ENCODE data around the gene ZNF836. TPM values are rescaled to one million over a fixed set of nuclear protein-coding genes. Genes with fewer than 3 reads are reported as not detected.
A peak's percentile ranks its signal among the peaks of the same experiment; 100 is the strongest.

ZNF836 gene
- total RNA-seq, 1 donor from 2014 or later, result 28.0 TPM

DNA sequence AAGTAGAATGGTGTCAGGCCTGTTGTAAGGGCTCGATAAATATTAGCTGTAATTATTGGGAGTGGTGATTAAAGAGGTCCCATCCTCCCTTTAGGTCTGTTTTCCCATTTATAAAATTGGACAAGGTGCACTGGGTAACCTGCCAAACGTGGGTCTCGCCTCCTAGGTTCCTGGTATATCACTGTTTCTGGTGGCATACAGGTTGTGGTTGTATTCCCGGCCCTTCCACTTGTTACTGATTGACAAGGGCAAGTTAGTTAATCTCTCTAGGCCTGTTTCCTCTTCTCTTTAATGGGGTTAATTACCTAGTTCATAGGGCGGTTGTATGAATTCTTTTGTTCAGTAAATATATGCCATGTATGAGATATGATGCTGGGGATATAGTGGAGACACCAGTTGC, 20.0 kb upstream of the ZNF836 start:
- ChIA-PET CTCF (no interaction called here), POLR2A (no interaction called here)
- ATAC-seq (ENCODE audit: low read depth) (no peak), DNase-seq (no peak)
- intact Hi-C loops (cut with micrococcal nuclease), result loop anchor here (5.0 kb wide), 1 partner anchor 41 kb away; no protein-coding TSS in a partner anchor
- Mint-ChIP-seq H3K27ac (peak overlapping the region; percentile 98), H3K9me3 (no peaks in the 10 kb centered on the region), H3K4me1 (peaks cover 60% of the 10 kb centered on the region), H3K27me3 (no peaks in the 10 kb centered on the region), H3K36me3 (ENCODE audit: low read depth) (peaks cover 53% of the 10 kb centered on the region), H3K4me3 (peak overlapping the region; percentile 95)
- TF ChIP-seq, protein P1, sequence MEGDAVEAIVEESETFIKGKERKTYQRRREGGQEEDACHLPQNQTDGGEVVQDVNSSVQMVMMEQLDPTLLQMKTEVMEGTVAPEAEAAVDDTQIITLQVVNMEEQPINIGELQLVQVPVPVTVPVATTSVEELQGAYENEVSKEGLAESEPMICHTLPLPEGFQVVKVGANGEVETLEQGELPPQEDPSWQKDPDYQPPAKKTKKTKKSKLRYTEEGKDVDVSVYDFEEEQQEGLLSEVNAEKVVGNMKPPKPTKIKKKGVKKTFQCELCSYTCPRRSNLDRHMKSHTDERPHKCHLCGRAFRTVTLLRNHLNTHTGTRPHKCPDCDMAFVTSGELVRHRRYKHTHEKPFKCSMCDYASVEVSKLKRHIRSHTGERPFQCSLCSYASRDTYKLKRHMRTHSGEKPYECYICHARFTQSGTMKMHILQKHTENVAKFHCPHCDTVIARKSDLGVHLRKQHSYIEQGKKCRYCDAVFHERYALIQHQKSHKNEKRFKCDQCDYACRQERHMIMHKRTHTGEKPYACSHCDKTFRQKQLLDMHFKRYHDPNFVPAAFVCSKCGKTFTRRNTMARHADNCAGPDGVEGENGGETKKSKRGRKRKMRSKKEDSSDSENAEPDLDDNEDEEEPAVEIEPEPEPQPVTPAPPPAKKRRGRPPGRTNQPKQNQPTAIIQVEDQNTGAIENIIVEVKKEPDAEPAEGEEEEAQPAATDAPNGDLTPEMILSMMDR (IDR thresholded peaks at IDR 0.05), result no peak

- H3K4me1 Mint-ChIP-seq, result peaks cover 60% of the 10 kb centered on the region
- peak; percentile 20 for DNase-seq
- H3K36me3 Mint-ChIP-seq (ENCODE audit: low read depth), result peaks cover 47% of the 10 kb centered on the region
- H3K4me3 Mint-ChIP-seq, result peak overlapping the region; percentile 95
- no peaks in the 10 kb centered on the region for H3K9me3 Mint-ChIP-seq
- ATAC-seq (ENCODE audit: low read depth), result no peak
- CTCF ChIA-PET, result no interaction called here
- H3K27me3 Mint-ChIP-seq, result no peaks in the 10 kb centered on the region
- H3K27ac Mint-ChIP-seq, result peak overlapping the region; percentile 98
- POLR2A ChIA-PET, result no interaction called here
- intact Hi-C loops (cut with micrococcal nuclease), result loop anchor here (5.0 kb wide), 1 partner anchor 42 kb away; no protein-coding TSS in a partner anchor
- TF ChIP-seq, protein P1 (IDR thresholded peaks at IDR 0.05), result no peak
Measured at GRCh38 chr19:52190487-52191293, 19.3 kb upstream of the ZNF836 start.

DNA sequence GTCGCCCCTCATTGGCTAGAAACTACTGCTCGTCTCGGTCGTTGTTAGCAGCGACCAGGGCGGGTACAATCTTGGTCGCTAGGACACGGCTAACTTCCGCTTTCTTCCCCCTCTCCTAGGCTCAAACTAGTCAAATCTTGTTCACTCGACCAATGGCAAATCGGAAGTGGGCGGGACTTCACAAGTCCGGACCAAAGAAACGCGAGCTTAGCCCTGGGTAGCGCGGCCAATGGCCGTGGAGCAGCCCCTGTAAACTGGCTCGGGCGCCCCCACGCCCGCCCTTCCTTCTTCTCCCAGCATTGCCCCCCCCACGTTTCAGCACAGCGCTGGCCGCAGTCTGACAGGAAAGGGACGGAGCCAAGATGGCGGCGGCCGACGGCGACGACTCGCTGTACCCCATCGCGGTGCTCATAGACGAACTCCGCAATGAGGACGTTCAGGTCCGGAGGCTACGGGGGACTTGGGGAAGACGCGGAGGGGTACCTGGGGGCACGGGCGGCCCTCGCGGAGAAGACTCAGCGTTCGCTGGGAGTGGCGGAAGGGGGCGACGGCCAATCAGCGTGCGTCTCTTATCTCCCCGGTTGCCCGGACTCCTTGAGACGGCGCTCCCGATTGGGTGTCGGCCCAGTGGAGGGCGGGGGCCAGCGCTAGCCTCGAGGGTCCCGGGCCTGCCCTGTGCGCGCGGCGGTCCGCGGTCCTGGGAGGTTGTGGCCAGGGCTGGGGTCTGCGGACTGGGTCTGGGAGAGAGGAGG, 18.5 kb upstream of the ZNF836 start, which contains the start of gene PPP2R1A:
Gene PPP2R1A (plus strand): TSS at position 318 of the 752 bp plus-strand sequence. CDS start 45 bp downstream, at position 363.
- H3K27ac Mint-ChIP-seq, result peak within 1 kb of the TSS; percentile 98
- CTCF ChIA-PET, result interaction anchor here (0.8 to 1.2 kb wide), 3 partner anchors 47 to 52 kb away, joined by 4 to 5 read pairs (median 5); partner anchors contain the start of gene ZNF616
- H3K36me3 Mint-ChIP-seq (ENCODE audit: low read depth), result peaks cover 39% of the 10 kb centered on the region
- H3K27me3 Mint-ChIP-seq, result no peaks in the 10 kb centered on the region
- DNase-seq (peak; percentile 96), ATAC-seq (ENCODE audit: low read depth) (peak; percentile 78)
- no peaks in the 10 kb centered on the region for H3K9me3 Mint-ChIP-seq
- H3K4me3 Mint-ChIP-seq, result peak within 1 kb of the TSS; percentile 95
- POLR2A ChIA-PET, result interaction anchor here (0.6 to 2.3 kb wide), 37 partner anchors 9 to 1912 kb away, joined by 3 to 62 read pairs (median 6); partner anchors contain the start of genes SIGLEC10, ZNF432, ZNF525 and ZNF578
- TF ChIP-seq, protein P1 (IDR thresholded peaks at IDR 0.05), result no peak
- intact Hi-C loops (cut with micrococcal nuclease), result loop anchor here (1.0 to 5.0 kb wide), 10 partner anchors 19 to 913 kb away; partner anchors contain the start of genes ZNF160, ZNF432, ZNF613 and ZNF614
- peaks cover 54% of the 10 kb centered on the region for H3K4me1 Mint-ChIP-seq

GRCh38 chr19:52188822-52189734, 17.7 kb upstream of the ZNF836 start:
- Mint-ChIP-seq H3K9me3 (no peaks in the 10 kb centered on the region), H3K36me3 (ENCODE audit: low read depth) (peaks cover 31% of the 10 kb centered on the region), H3K27me3 (no peaks in the 10 kb centered on the region), H3K27ac (peak overlapping the region; percentile 98), H3K4me3 (peak overlapping the region; percentile 95), H3K4me1 (peaks cover 46% of the 10 kb centered on the region)
- TF ChIP-seq, protein P1 (IDR thresholded peaks at IDR 0.05), result no peak
- POLR2A ChIA-PET, result interaction anchor here (0.6 to 2.3 kb wide), 41 partner anchors 8 to 1913 kb away, joined by 3 to 62 read pairs (median 6); partner anchors contain the start of genes SIGLEC10, ZNF432, ZNF525 and ZNF578
- intact Hi-C loops (cut with micrococcal nuclease), result loop anchor here (1.0 to 5.0 kb wide), 9 partner anchors 18 to 914 kb away; partner anchors contain the start of genes ZNF160, ZNF432, ZNF613 and ZNF614
- no peak for DNase-seq
- peak; percentile 1 for ATAC-seq (ENCODE audit: low read depth)
- CTCF ChIA-PET, result interaction anchor here (0.8 to 1.2 kb wide), 3 partner anchors 48 to 51 kb away, joined by 4 to 5 read pairs (median 5); partner anchors contain the start of gene ZNF616
